NCI-H187 treated with DMSO at 0.1 percent for 48 hours (cell line): Measurements from ENCODE around the gene DNAH8.
"Not testable (repeated sequence)": the region's sequence is repeated elsewhere in the genome, so short reads cannot be mapped to it uniquely, and the experiment has no call there.

Experiments
- DNase-seq: peaks from one replicate; lab custom pipeline; 2025; lab: John Stamatoyannopoulos, UW

The DNAH8 gene

GRCh38 chr6:38715016-38715689 lies at the start of gene DNAH8:
Gene DNAH8, plus strand, starts transcription at chr6:38715311. Its CDS starts 7,499 bp downstream, at chr6:38722810.
- no peak for DNase-seq

GRCh38 chr6:38671885-38672467 lies 43.1 kb upstream of the DNAH8 start:
- no peak for DNase-seq

- no peak for DNase-seq
Observed at GRCh38 chr6:38673397-38674165, 41.5 kb upstream of the DNAH8 start.

- DNase-seq: no peak
Observed at GRCh38 chr6:38676236-38676973, 38.7 kb upstream of the DNAH8 start.

- DNase-seq: no peak
Observed at GRCh38 chr6:38676974-38677544, 38.1 kb upstream of the DNAH8 start.

- no peak for DNase-seq
Observed at GRCh38 chr6:38678178-38678760, 36.8 kb upstream of the DNAH8 start.

GRCh38 chr6:38679668-38680067 lies 35.4 kb upstream of the DNAH8 start:
- no peak for DNase-seq

- DNase-seq: no peak
Observed at GRCh38 chr6:38681850-38682249, 33.3 kb upstream of the DNAH8 start.

GRCh38 chr6:38684237-38684636 lies 30.9 kb upstream of the DNAH8 start:
- no peak for DNase-seq

- DNase-seq: no peak
Observed at GRCh38 chr6:38684904-38685303, 30.2 kb upstream of the DNAH8 start.

GRCh38 chr6:38686270-38687042 lies 28.7 kb upstream of the DNAH8 start:
- no peak for DNase-seq

GRCh38 chr6:38687043-38687353 lies 28.1 kb upstream of the DNAH8 start:
- no peak for DNase-seq

GRCh38 chr6:38687549-38687948 lies 27.6 kb upstream of the DNAH8 start:
- no peak for DNase-seq

- no peak for DNase-seq
Observed at GRCh38 chr6:38688579-38689087, 26.5 kb upstream of the DNAH8 start.

GRCh38 chr6:38695227-38695900 lies 19.7 kb upstream of the DNAH8 start:
- DNase-seq: no peak

GRCh38 chr6:38695933-38696332 lies 19.2 kb upstream of the DNAH8 start:
- DNase-seq: no peak

- no peak for DNase-seq
Observed at GRCh38 chr6:38696345-38696744, 18.8 kb upstream of the DNAH8 start.

GRCh38 chr6:38697846-38698245 lies 17.3 kb upstream of the DNAH8 start:
- no peak for DNase-seq

GRCh38 chr6:38699702-38700101 lies 15.4 kb upstream of the DNAH8 start:
- not testable (repeated sequence) for DNase-seq

GRCh38 chr6:38701551-38701950 lies 13.6 kb upstream of the DNAH8 start:
- no peak for DNase-seq
